ENCODE measurements around the gene NPTXR. TPM values are rescaled to one million over a fixed set of nuclear protein-coding genes. Genes with fewer than 3 reads are reported as not detected.

The NPTXR gene
- total RNA-seq, 1 donor from 2014 or later: 0.62 TPM

Other genes with a start within 250 kb of the NPTXR start
- gene FAM227A, start 187.6 kb downstream of the NPTXR start, total RNA-seq (ENCODE audit: unreplicated experiment): 2.5 TPM
- gene CBY1, start 187.4 kb downstream of the NPTXR start, total RNA-seq (ENCODE audit: unreplicated experiment): 29.7 TPM
- 108 TPM for gene TOMM22, start 162.1 kb downstream of the NPTXR start, total RNA-seq (ENCODE audit: unreplicated experiment)
- gene JOSD1, start 143.1 kb downstream of the NPTXR start, total RNA-seq (ENCODE audit: unreplicated experiment): 49.6 TPM
- 44.5 TPM for gene GTPBP1, start 138.1 kb downstream of the NPTXR start, total RNA-seq (ENCODE audit: unreplicated experiment)
- gene SUN2, start 88.0 kb downstream of the NPTXR start, total RNA-seq (ENCODE audit: unreplicated experiment): 74.4 TPM
- gene DNAL4, start 49.9 kb downstream of the NPTXR start, total RNA-seq (ENCODE audit: unreplicated experiment): 20.2 TPM
- gene CBX6, start 28.2 kb upstream of the NPTXR start, total RNA-seq (ENCODE audit: unreplicated experiment): 11.0 TPM
- not detected for gene APOBEC3A, start 113.6 kb upstream of the NPTXR start, total RNA-seq (ENCODE audit: unreplicated experiment)
- 1.0 TPM for gene APOBEC3B, start 138.3 kb upstream of the NPTXR start, total RNA-seq (ENCODE audit: unreplicated experiment)
- gene APOBEC3C, start 170.2 kb upstream of the NPTXR start, total RNA-seq (ENCODE audit: unreplicated experiment): 10.9 TPM
- gene APOBEC3D, start 177.1 kb upstream of the NPTXR start, total RNA-seq (ENCODE audit: unreplicated experiment): 6.5 TPM
- 21.1 TPM for gene APOBEC3F, start 196.8 kb upstream of the NPTXR start, total RNA-seq (ENCODE audit: unreplicated experiment)
- 9.0 TPM for gene APOBEC3G, start 233.2 kb upstream of the NPTXR start, total RNA-seq (ENCODE audit: unreplicated experiment)

Measured in endothelial cell (in vitro differentiated cells).